ENCODE measurements around the gene CLTB.

The CLTB gene

GRCh38 chr5:176381979-176382378, 34.4 kb downstream of the CLTB start:
- DNase-seq (ENCODE audit: low spot score): no peak

- no peak for DNase-seq (ENCODE audit: low spot score)
Measured at GRCh38 chr5:176381423-176381822, 34.9 kb downstream of the CLTB start.

- no peak for DNase-seq (ENCODE audit: low spot score)
Measured at GRCh38 chr5:176379881-176380280, 36.5 kb downstream of the CLTB start.

- DNase-seq (ENCODE audit: low spot score): no peak
Measured at GRCh38 chr5:176373100-176373818, 43.1 kb downstream of the CLTB start.

- no peak for DNase-seq (ENCODE audit: low spot score)
Measured at GRCh38 chr5:176371621-176372539, 44.5 kb downstream of the CLTB start.

- DNase-seq (ENCODE audit: low spot score): no peak
Measured at GRCh38 chr5:176369934-176370711, 46.2 kb downstream of the CLTB start.

GRCh38 chr5:176368726-176369125, 47.6 kb downstream of the CLTB start:
- DNase-seq (ENCODE audit: low spot score): no peak

GRCh38 chr5:176366232-176366894, 50.0 kb downstream of the CLTB start:
- no peak for DNase-seq (ENCODE audit: low spot score)

- DNase-seq (ENCODE audit: low spot score): no peak
Measured at GRCh38 chr5:176365351-176366231, 50.7 kb downstream of the CLTB start, which contains the start of gene ARL10. Gene ARL10 (plus strand): TSS chr5:176365487. CDS start chr5:176365564, 77 bp downstream.

GRCh38 chr5:176364765-176365350, 51.5 kb downstream of the CLTB start:
- no peak for DNase-seq (ENCODE audit: low spot score)

- DNase-seq (ENCODE audit: low spot score): no peak
Measured at GRCh38 chr5:176362233-176362490, 54.2 kb downstream of the CLTB start.

- peak; percentile 89 for DNase-seq (ENCODE audit: low spot score)
Measured at GRCh38 chr5:176361437-176362232, 54.7 kb downstream of the CLTB start, which contains the start of gene KIAA1191. Gene KIAA1191 (minus strand): TSS chr5:176361764. CDS start chr5:176359508, 2,256 bp downstream.

- DNase-seq (ENCODE audit: low spot score): peak; percentile 13
Measured at GRCh38 chr5:176360894-176361436, 55.4 kb downstream of the CLTB start.

GRCh38 chr5:176359658-176360057, 56.7 kb downstream of the CLTB start:
- no peak for DNase-seq (ENCODE audit: low spot score)

- no peak for DNase-seq (ENCODE audit: low spot score)
Measured at GRCh38 chr5:176356179-176356566, 60.2 kb downstream of the CLTB start.

GRCh38 chr5:176355400-176356178, 60.8 kb downstream of the CLTB start:
- no peak for DNase-seq (ENCODE audit: low spot score)

- no peak for DNase-seq (ENCODE audit: low spot score)
Measured at GRCh38 chr5:176353533-176353932, 62.8 kb downstream of the CLTB start.

GRCh38 chr5:176352116-176352878, 64.0 kb downstream of the CLTB start:
- no peak for DNase-seq (ENCODE audit: low spot score)
